SIG-M5 (cell line): Measurements from ENCODE around the gene RUSC2.
"Not testable (repeated sequence)": the region's sequence is repeated elsewhere in the genome, so short reads cannot be mapped to it uniquely, and the experiment has no call there.

Experiments
- DNase-seq: peaks from one replicate; lab custom pipeline; 2025; lab: John Stamatoyannopoulos, UW

RUSC2 gene

DNA sequence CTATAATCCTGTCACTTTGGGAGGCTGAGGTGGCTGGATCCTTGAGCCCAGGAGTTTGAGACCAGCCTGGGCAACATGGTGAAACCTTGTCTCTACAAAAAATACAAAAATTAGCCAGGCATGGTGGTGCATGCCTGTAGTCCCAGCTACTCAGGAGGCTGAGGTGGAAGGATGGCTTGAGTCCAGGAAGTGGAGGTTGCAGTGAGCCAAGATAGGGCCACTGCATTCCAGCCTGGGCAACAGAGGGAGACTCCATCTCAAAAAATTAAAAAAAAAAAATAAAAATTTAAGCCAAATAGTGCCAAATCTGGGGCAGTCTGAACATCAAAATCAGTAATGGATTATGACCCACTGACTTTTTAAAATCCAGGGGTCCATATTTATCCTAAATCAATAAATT is 33.6 kb downstream of the RUSC2 start:
- DNase-seq: not testable (repeated sequence)

DNA sequence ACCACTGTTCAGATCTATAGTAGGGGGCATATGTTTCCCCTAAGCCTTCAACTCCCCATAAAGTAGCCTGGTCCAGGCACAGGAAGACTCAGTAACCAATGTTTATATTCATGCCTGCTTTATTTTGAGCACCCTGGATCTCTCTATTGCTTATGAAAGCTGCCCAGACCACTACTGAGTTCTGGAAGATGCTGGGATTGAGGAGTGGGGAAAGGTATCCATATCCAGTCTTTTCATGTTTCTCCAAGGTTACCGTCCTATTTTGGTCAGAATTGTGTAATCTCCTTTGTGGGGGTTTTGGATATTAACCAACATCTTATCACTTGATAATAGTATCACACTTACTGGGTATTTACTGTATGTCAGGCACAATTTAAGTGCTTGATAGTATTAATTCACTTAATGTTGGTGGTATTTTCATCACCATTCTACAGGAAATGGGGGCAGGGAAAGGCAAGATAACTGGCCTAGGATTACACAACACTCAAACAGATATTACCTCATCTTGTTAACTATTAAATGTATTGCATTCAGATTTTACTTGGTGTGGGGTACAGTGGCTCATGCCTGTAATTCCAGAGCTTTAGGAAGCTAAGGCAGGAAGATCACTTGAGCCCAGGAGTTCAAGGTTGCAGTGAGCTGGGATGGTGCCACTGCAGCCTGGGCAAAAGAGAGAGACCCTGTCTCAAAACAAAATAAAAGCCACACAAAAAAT is 36.3 kb downstream of the RUSC2 start:
- DNase-seq: no peak

DNA sequence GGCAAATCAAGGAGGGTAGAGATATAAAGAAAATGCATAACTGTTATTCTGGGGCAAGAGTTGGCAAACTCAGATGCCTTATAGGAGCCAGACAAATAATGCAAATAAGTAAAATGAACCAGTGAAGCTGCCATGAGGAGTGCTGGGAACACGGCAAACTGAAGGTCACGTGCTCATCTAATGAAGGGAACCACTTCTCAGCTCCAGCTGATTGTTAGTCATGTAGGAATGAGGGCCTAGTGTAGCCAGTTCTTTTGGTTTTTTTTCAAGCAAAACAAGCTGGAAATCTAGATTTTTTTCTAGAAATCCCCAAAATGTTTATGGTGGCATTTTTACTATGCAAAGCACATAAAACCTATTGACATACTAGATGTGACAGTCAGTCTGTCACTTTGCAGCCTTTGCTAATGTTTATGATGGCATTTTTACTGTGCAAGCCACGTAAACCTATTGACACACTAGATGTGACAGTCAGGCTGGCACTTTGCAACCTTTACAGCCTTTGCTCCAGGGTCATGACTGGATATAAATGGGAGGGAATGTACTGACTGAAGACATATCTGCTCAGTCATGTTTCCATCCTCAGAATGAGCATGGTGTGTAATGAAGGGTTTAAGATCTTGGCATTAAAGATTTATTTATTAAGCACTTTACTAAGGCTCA is 39.4 kb downstream of the RUSC2 start:
- no peak for DNase-seq

DNA sequence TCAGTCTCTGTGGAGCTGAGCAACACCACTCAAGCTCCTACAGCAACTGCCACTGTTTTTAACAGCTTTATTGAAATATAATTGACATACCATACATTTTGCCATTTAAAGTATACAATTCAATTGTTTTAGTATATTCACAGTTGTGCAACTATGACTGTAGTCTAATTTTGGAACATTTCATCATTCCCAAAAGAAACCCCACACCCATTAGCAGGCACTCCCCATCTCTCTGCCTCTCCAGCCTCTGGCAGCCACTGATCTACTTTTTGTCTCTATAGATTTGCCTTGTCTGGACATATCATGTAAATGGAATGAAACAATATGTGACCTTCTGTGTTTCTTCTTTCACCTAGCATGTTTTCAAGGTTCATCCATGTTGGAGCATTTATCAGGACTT is 43.5 kb downstream of the RUSC2 start:
- DNase-seq: no peak

DNA sequence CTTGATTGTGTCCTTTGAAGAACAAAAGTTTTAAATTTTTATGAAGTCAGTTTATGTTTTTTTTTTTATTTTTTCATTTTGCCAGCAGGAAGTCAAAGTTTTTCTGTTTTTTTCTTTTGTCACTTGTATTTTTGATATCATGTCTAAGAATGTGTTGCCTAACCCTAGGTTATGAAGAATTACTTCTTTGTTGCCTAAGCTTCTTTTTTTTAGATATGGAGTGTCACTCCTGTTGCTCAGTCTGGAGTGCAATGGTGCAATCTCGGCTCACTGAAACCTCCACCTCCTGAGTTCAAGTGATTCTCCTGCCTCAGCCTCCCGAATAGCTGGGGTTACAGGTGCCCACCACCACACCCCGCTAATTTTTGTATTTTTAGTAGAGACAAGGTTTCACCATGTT is 45.0 kb downstream of the RUSC2 start:
- not testable (repeated sequence) for DNase-seq

DNA sequence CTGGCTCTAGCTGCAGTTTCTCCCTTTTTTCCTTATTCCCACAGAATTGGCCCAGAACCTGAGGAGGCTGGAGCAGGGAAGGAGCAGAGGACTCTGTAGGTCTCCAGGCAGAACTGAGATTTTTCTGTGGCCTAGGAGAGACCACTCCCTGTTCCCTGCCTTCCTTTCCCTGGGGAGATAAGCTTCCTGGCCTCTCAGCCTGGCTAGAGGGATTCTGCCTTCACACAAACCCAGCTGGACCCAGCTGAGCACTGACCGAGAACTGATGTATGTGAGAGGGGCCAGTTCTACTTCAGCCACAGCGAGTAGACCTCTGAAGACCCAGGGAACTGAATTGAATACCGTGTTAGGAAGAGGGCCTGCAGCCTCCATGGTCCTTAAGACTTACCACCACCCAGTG is 48.0 kb downstream of the RUSC2 start:
- no peak for DNase-seq

DNA sequence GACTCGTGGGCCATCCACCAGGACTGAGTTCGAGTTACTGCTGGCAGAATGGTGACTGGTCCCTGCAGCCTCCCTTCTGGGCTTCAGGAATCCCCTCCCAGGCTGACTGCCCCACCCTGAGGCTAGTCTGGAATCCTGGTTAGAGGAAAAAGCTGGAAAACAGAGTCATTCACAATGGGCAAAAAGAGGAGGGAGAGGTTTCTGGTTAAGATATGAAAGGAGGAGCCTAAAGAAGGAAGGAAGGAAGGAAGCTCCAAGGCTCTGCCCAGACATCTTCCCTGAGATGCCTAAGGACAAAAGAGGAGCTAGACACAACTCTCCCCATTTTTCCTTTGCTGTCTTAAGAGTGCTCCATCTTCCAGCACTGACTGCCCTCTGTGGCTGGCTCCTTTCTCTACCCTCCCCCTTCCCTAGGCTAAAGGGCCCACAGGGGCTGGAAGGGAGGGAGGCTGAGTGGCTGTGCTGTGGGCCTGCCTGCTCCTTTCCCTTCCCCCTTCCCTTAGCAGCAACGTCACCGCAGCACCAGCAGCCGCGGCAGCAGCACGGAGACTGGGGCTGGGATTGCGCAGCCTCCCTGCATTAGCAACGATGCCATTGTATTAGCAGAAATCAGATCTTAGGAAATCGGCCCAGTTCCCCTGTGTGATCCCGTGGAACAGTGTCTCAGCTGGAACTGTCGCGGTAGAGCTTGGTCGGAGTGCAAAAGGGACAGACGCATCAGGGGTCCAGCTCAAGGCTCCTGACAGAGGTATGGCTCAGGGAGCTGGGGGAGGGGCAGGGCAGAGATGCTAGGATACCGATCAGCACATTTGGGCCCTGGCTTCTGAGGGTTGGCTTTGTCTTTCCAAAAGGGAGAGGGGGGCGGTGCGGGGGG is 48.7 kb downstream of the RUSC2 start:
- DNase-seq: no peak
